ENCODE data around the gene PPFIBP2.
"Not testable (repeated sequence)": the region's sequence is repeated elsewhere in the genome, so short reads cannot be mapped to it uniquely, and the experiment has no call there.

Gene PPFIBP2

DNA sequence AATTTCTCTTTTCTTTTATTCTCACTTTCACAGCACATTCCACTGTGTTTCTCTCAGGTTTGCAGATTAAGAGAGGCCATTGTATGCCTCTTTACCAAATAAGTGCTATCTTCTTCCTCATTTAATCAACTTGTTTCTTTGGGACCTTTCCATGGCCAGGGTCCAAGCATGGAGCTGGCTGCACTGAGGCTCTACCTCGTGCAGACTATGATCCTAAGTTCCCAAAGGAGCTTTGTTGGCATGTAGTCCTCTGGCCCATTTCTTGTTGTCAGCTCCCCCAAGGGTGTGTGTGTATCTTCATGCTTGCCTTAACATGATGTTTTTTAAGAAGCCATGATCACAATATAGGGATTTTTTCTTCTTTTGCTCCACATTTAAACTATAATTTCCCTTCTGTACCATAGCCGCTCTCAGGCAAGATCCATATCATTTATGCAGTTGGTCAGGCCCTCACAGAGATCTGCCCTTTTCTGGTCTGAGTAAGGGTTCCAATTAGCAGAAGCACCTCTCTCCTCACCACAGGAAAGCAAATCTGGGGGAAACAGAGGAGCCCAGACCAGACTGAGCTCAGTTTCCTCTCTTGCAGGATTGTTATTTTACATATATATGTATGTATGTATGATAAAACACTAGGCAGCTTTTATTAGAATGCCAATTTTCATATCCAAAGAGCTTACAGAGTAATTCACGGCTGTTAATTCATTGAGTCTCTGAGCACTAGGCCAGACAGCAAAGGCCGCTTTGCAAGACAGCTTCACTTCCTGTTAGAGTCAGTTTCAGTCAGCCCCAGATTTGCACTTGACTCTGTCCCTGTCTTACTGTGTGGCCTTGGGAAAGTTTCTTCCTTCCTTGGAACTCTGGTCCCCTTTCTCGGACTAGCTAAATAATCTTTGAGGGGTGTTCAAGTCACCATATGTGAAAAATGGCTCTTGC lies 125.2 kb downstream of the PPFIBP2 start:
- no peak for DNase-seq

DNA sequence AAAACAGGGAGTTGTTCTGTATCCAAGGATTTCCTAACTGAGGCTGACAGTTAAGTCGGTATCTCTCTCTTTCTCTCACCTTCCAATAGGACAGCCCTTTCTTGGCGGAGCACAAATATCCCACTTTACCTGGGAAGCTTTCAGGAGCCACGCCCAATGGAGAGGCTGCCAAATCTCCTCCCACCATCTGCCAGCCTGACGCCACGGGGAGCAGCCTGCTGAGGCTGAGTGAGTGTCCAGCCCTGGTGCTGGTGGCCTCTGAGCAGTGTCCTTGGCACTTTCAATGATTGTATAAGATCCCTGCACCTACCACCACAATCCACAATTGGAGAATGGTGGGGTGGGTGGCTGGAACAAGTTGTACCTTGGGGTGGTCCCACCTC lies 125.8 kb downstream of the PPFIBP2 start:
- no peak for DNase-seq

DNA sequence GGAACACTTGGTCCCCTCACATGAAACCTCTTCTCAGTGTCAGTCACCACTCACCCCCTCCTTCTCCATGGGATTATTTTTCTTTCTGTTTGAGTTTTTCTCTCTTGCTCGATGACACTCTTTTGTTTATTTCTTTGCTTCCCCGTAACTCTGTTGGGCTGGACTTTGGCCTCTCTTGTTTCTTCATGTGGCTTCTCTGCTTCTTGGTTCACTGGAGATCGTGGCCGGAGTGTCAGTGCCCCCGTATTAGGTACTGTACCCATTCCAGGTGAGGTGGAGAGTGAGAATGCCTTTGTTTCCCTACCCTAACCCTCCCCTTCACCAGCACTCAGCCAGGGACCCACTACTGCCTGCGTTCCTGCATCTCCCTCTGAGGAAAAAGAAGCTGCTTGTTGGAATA lies 127.0 kb downstream of the PPFIBP2 start:
- DNase-seq: no peak

DNA sequence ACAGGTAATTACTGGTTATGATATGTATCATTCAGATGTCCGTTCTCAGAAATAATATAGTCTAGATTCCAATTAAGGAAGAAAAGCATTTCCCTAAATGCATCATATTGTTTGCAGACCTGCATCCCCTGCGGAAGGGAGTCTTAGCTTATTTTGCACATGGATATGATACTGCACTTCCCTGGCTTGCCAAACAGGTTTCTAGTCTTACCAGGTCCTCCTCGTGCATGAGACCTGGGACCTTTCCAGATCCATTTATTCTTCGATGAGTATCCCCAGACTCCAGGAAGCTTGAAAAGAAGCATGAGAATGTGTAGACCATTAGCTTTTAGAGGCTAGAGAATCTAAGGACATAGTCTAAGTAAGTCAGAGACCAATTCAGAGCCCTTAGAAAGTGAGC lies 128.9 kb downstream of the PPFIBP2 start:
- no peak for DNase-seq

DNA sequence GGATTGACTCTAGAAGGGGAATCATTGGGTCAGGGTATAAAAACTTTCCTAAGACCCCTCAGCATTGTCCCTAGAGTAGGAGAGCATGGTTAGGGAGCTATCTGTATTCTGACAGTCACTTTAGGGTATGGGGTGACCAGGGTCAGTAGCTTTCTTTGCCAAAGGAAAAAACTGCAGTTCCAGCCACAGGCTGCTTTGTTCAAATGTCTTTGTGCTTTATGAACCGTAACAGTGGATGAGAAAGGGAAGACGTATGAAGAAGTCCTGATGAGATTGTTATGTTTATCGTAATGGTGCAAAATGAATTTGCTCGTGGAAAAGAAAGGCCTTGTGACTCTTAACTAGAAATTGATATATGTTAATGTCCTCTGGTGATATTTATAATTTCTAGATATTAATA lies 129.5 kb downstream of the PPFIBP2 start:
- DNase-seq: no peak

DNA sequence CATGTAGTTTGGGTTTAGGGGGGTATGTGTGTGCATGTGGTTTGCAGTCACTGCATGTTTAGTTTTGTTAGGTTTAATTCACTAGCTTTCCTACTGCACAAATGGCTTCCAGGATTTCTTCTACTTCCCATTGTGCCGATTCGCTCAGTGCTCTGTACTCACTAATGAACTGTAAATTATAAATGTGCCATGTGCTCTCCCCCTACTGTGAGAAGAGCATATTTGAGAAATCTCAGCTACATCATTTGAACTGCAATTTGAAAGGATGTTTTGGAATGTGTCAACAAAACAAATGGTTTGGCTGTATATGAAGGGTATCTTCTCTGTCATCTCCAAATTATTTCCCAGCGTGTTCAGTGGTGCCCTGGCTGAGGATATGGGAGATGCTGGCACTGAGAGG lies 131.4 kb downstream of the PPFIBP2 start:
- DNase-seq: no peak

DNA sequence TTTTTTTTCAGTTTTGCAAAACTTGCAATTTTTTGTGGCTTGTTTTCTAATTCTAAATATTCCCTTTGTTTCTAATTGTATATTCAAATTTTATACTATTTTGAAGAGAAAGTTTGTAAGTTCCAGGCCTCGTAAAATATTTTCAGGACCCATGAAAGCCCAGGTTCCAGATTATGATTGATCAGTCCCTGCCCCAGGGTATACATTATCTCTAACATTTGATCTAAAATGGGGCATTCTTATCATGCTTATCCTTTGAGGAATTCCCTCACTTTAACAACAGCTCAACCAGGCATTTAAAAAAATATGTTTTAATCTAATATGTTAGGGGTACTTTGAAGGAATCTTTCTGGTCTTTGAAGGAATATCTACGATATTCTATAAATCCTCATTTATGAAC lies 133.1 kb downstream of the PPFIBP2 start:
- no peak for DNase-seq

DNA sequence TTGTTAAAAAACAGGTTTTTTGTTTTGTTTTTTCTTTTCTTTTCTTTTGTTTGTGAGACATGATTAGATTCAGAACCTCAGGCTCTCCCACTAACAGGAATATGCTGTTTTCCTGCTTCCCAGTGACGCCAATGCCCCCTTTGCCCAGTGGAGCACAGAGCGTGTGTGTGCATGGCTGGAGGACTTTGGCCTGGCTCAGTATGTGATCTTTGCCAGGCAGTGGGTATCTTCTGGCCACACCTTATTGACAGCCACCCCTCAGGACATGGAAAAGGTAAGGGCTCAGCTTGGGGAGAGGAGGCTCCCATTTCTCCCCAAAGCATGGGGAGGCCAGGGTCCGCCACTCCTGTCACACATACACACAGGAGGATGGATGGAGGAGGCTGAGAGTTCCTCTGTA lies 134.5 kb downstream of the PPFIBP2 start:
- no peak for DNase-seq

DNA sequence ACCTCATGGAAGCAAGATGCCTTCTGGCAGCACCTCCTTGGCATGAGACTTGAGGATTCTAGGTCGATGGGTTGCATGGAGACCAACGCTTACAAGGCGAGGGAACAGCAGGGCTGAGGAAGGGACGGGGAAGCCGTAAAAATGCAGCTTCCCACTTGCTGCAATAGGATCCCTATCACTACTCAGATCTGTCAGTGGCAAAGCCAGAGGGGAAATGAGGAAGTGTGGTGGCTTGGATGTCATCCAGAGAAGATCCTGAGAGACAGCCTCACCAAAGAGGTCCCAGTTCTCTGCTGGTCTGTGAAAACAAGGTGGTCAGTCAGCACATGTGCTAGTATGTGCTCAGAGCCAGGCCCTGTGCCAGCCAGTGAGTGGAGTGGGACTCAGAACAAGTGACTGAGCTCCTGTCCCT lies 137.3 kb downstream of the PPFIBP2 start:
- DNase-seq: no peak

DNA sequence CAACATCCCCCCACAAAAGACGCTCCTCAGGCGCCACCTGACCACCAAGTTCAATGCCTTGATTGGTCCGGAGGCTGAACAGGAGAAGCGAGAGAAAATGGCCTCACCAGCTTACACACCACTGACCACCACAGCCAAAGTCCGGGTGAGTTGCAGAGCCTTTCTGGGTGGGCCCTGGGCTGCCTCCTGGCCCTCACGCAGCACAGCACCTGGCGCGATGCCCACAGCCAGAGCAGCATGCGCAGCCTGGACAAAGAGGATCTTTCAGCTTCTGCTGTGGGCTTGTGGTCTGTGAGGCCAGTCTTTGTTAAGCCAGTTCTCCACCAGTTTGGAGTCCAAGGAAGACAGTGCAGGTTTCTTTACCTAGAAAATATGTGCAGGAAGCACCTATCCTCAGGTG lies 137.9 kb downstream of the PPFIBP2 start:
- DNase-seq: no peak

DNA sequence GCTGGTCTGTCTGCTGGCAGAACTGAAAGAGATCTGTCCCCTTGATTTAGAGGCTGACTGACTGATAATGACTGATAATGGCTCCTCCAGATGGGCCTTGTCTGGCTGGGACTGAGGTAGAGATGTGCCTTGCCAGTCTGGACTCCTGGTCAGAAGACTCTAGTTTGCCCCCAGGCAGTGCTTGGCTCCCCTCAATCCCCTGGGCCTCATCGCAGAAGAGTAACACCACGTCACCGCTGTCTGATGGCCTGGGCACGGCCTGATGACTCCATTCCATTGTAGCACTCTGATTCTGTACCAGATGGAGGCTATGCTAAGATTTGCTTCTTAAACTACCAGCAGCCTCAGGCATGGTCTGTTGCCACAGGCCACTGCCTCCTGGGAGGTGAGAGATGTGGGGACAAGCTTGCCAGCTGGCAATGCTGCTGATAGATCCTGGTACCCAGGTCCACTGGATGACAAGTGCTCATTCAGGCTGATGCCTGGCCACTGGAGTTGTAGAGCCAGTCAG lies 140.5 kb downstream of the PPFIBP2 start:
- DNase-seq: no peak

DNA sequence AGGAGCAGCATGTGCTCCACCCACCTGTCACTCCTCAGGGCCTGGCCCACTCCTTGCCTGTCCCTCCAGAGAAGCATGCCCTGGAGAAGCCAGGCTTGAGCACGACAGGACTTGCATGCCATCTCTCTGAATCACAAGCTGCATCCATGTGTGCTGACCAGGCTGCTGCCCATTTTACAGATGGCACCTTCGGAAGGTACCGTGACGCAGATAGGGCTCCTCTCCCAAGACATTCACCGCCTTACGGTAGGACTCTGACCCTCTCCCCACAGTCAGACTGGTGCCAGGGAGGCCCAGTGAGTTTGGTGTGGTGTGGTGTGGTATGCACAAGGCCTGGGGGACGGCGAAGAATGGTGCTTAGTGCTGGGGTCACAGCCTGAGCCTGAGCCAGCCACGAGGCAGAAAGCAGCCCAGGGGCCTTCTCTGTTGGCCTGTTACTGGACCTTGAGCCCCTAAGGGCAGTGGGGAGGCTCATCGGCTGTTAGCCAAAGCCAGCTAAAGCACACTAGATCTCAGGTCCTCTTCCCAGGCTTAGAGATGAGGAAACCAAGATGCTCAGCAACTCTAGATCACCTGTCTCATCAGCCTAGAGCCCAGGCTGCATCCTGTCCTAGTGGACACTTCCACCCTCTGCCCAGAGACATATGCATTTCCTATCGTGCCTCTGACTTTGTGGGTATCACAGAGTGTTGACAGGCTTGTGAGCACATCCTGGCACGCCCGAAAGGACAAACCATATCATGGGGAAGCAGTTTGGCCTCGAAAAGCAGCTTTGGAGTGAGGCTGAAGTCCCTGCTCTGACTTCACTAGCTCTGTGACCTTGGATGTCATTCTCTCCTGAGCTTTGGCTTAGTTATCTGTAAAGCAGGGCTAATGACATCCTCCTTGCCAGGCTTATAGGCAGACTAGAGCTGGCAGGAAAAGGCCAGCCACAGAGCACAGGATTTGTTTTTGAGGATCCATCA lies 141.7 kb downstream of the PPFIBP2 start:
- DNase-seq: no peak

DNA sequence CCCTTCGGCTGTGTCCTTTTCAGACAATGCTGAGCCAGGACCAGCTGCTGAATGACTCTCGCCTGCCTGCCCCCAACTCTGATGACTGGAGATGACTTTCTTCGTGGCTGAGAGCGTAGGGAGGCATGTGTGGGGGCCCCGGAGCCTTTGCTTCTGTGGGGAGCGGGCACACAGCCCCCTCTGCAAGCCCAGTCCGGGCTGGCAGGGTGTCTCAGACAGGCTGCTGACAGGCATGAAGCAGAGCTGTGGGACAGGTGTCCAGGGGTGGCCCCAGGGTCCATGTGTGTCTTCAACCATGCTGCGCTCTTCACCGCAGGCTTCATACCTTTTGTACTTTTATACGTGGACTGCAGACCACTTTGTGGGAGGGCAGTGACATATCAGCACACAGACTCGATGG lies 142.9 kb downstream of the PPFIBP2 start:
- no peak for DNase-seq

DNA sequence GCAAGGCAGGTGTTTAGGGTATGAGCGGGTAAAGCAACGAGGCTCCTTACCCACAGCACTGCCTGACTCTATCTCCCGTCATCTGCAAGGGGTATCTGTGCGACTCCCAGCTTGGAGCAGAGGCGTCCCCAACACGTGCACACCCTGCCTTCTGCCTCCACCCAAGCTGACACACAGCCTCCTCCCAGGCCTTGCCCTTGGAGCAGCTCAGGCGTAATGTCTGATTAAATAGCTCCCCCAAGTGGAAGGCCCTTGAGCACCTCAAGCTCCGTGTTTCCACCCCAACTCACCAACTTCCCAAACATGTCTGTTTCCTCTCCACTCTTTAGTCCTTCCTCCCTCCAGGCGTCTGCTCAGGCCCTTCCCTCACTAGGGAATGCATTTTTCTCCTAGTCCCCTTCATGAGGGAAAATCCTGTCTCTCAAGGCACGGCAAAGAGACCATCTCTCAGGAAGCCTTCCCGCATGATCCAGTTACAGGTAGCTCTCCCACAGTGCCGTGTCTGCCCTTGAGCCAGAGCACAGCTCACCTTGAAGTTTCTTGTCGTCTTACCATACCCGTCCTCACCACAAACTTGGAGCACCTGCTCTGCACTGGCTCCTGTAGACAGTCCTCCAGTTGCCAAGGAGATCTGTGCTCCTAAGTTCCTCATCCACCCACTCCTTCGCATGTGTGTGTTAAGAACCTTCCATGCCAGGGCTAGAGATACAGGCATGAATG lies 143.7 kb downstream of the PPFIBP2 start:
- no peak for DNase-seq

DNA sequence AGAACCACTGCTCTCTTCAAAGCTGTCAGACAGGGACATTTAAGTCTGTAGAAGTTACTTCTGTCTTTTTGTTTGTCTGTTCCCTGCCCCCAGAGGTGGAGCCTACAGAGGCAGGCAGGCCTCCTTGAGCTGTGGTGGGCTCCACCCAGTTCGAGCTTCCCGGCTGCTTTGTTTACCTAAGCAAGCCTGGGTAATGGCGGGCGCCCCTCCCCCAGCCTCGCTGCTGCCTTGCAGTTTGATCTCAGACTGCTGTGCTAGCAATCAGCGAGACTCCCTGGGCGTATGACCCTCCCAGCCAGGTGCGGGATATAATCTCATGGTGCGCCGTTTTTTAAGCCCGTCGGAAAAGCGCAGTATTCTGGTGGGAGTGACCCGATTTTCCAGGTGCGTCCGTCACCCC lies 149.7 kb downstream of the PPFIBP2 start:
- DNase-seq: not testable (repeated sequence)

DNA sequence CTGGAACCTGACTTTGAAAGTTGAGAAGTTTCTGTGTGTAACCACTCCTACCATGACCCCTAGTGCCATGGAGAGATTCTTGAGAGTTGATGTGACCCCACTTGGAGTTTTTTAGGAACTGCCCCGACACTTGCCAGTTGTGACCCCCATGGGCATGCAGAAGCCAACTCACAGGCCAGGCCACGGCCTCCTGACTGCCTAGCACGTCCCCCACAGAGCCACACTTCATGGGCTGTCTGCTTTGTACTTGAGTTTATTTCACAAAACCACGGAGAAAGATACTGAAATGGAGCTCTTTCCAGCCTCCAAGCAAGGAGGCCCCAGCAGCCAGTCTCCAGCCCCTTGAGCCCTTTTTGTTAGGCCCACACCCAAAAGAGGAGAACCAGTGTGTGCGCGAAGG lies 151.1 kb downstream of the PPFIBP2 start:
- DNase-seq: no peak

DNA sequence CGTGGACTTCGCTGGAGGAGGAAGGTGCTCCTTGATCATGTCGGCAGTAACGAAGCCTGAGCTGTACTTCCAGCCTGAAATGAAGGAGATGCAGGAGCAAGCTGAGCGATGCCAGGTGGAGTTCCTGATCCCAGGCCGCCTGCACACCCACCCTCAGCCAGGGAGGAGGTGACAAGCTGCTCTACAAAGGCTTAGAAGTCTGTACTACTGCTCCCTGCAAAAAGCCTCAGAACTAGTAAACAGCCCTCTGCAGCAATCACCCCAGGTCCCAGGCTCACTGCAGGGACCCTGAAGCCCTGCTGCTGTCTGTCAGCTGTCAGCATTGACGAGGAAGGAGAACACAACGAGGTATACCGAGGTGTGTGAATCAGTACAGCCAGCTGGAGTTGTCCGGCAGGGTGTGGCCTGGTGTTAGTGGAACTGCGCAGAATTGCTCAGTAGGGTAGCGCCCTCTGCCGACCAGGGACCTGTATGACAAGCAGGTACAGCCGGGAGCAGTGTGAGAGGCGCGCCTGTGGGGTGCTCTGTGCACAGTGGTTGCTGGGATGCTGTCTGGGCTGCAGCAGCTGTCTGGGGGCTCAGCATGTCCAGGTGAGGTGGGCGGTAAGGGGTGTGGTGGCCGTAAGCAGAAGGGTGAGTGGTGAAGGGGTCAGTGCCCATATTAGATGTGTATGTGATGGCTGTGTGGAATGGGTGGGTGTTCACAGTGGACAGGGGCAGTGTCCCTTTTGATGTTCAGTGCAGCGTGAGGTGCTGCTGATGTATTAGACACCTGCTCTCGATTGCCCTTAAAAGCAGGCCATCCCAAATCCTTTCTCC lies 151.9 kb downstream of the PPFIBP2 start:
- DNase-seq: no peak

DNA sequence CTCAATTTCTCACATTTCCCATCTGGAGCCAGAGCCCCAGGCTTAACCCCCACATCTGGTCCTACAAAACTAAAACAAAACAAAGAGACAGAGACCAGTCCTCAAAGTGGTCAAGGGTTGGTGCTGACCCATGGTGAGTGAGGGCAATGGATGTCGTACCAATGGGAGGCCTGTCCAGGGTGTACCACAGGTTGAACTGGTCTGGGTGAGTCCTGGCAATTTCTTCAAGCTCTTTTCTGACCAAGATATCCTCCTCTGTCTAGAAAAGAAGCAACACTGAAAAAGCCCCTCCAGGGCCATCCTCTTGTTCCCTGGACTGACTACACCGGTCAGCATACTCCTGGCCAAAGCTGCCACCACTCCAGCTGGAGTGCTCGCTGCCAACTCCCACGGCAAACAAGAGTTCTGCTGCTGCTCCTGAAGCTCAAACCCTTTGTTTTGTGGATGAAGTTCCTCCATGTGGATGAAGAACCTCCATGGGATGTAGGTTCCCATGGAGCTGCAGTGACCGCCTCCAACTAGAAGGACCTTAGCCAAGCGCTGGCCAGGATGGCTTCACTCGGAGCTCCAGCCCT lies 152.6 kb downstream of the PPFIBP2 start:
- DNase-seq: no peak

DNA sequence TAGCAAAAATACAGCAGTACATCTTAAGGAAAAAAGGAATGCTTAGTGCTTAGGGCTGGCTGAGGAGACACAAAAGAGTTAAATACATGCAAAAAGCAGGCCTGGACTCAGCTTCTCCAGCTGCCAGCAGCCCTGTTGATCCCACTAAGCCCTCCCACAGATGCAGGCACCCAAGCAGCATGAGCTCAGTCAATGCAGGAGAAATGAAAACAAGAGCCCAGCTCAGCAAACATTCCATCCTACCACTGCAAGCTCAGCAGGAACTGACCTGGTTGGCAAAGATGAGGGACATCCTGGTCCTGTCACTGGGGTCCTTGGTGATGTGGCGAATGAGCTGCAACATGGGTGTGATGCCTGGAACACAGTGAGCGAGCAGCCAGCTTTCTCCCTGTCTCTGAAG lies 153.7 kb downstream of the PPFIBP2 start:
- no peak for DNase-seq

DNA sequence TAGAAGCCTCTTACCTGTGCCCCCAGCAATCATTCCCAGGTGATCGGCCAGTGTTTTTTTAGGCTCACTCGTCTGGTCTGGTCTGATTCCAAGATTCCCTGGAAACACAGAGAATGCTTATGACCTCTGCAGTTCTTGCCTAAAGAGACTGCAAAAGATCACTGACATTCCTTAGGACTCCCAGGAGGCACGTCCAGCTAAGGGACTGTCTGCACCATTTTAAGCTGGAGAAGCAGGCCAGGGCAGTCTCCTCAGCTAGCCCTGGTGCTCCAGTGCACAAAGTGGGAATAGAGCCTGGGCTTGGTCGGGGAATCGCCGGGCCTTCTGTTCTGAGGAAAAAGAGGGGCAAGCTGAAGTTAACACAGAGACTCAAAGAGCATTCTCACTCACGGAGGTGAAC lies 154.7 kb downstream of the PPFIBP2 start:
- DNase-seq: no peak

DNA sequence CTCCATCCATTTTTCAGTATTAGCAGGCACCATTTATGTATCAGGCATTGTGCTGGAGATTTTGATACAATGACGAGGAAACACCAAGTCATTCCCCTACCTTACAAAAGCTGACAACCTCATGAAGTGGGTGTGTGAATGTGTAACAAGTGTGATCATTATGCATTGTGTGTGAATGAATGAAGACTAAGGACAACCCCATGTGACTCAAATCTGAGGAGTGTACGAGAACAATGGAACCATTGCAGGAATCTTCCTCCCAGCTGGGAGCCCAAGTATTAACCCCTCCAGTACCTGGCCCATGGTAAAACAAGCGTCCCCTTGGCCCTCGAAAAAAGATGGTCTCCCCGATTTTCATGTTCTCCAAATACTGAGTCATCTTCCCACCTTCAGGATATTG lies 155.1 kb downstream of the PPFIBP2 start:
- DNase-seq: no peak

DNA sequence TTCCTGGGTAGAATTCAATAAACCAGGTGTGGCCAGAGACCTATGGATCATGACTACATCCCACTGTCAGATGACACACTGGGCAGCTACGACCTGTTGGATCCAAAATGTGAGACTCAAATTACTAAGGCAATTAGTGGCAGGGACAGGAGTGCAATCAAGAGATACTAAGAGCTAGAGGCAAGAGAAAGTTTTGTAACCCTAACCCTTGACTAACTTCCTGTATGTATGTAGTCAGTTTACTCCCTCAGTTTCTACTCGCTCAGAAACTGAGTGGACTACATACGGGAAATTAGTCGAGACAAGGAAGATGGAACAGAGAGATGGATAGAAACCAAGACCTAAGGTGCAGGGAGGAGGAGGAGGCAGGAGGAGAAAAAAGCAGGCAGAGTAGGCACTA lies 156.8 kb downstream of the PPFIBP2 start:
- DNase-seq: no peak

Data from NCI-H1694 treated with DMSO at 0.1 percent for 48 hours (cell line).